Vagina (tissue), 2 donors: ENCODE results near the gene IQGAP3.

Experiments
- CTCF ChIP-seq, 3 experiments: fragments of 450-650 bp in 2 of 3; fragments of 200-600 bp in 1 of 3; sonication (generic) in 1 of 3; IDR thresholded peaks; one replicate each; pipeline ENCODE4 v1.5.1; 2017 to 2019; ENCODE audit warnings: antibody characterized with exemption in 3 of 3, mild to moderate bottlenecking in 2 of 3, moderate library complexity in 2 of 3
- POLR2A ChIP-seq, 2 donors: fragments of 450-650 bp; IDR thresholded peaks; one replicate each; pipeline ENCODE4 v1.6.1; 2017; ENCODE audit warnings: antibody characterized with exemption in 2 of 2, mild to moderate bottlenecking in 2 of 2, moderate library complexity in 2 of 2
- POLR2AphosphoS5 ChIP-seq, 2 donors: sonication (generic); formaldehyde crosslinking; IDR thresholded peaks; one replicate each; pipeline ENCODE4 v1.9.0; 2017; ENCODE audit warnings: antibody characterized with exemption in 2 of 2, mild to moderate bottlenecking in 2 of 2, low read depth in 1 of 2; ENCODE audit not compliant: insufficient read depth in 1 of 2

- TF ChIP-seq CTCF (IDR thresholded peaks at IDR 0.05), result no peak
- TF ChIP-seq POLR2A (IDR thresholded peaks at IDR 0.05), result no peak
- TF ChIP-seq POLR2AphosphoS5 (IDR thresholded peaks at IDR 0.05; ENCODE audit: insufficient read depth in 1 of 2, low read depth in 1 of 2), result no peak
Observed at GRCh38 chr1:156578055-156578454, 5.7 kb upstream of the IQGAP3 start.
